HG03520 (cell line): ENCODE data around the gene DPP3.
A peak's percentile ranks its signal among the peaks of the same experiment; 100 is the strongest.
"Not testable (repeated sequence)": the region's sequence is repeated elsewhere in the genome, so short reads cannot be mapped to it uniquely, and the experiment has no call there.

Source experiments
- ATAC-seq: cut with Tn5 transposase; IDR thresholded peaks from one replicate; pipeline ENCODE4 v1.9.1; 2021; ENCODE audit warnings: mild to moderate bottlenecking, moderate library complexity; ENCODE audit not compliant: unreplicated experiment

DPP3 gene

GRCh38 chr11:66530927-66531709, 50.9 kb downstream of the DPP3 start:
- no peak for ATAC-seq

GRCh38 chr11:66531841-66532240, 51.6 kb downstream of the DPP3 start:
- no peak for ATAC-seq

GRCh38 chr11:66532784-66533183, 52.5 kb downstream of the DPP3 start:
- ATAC-seq = no peak

- ATAC-seq = no peak
These were observed 59.1 kb downstream of the DPP3 start for GRCh38 chr11:66539170-66539869.

- ATAC-seq = no peak
These were observed 59.6 kb downstream of the DPP3 start for GRCh38 chr11:66539870-66540213.

- ATAC-seq = not testable (repeated sequence)
These were observed 60.4 kb downstream of the DPP3 start for GRCh38 chr11:66540598-66540997.

GRCh38 chr11:66541892-66542291, 61.7 kb downstream of the DPP3 start:
- no peak for ATAC-seq

- ATAC-seq = no peak
These were observed 62.1 kb downstream of the DPP3 start for GRCh38 chr11:66542362-66542761.

- no peak for ATAC-seq
These were observed 63.3 kb downstream of the DPP3 start for GRCh38 chr11:66543263-66544107.

- not testable (repeated sequence) for ATAC-seq
These were observed 64.7 kb downstream of the DPP3 start for GRCh38 chr11:66544952-66545351.

GRCh38 chr11:66545701-66546367, 65.6 kb downstream of the DPP3 start, which contains the start of gene ZDHHC24:
ZDHHC24 (minus strand) TSS chr11:66546048; CDS start chr11:66546003, 45 bp downstream.
- peak; percentile 74 for ATAC-seq

GRCh38 chr11:66546368-66546965, 66.2 kb downstream of the DPP3 start, which contains the start of gene ACTN3:
ACTN3 (plus strand) TSS chr11:66546903; CDS start chr11:66546938, 35 bp downstream.
- no peak for ATAC-seq

- ATAC-seq = no peak
These were observed 66.9 kb downstream of the DPP3 start for GRCh38 chr11:66546966-66547661.

- no peak for ATAC-seq
These were observed 67.4 kb downstream of the DPP3 start for GRCh38 chr11:66547662-66548009.

GRCh38 chr11:66548041-66548440, 67.8 kb downstream of the DPP3 start:
- no peak for ATAC-seq

GRCh38 chr11:66548774-66549630, 68.8 kb downstream of the DPP3 start:
- no peak for ATAC-seq

GRCh38 chr11:66549696-66550095, 69.5 kb downstream of the DPP3 start:
- ATAC-seq = no peak

- ATAC-seq = no peak
These were observed 70.7 kb downstream of the DPP3 start for GRCh38 chr11:66550887-66551286.

- no peak for ATAC-seq
These were observed 74.4 kb downstream of the DPP3 start for GRCh38 chr11:66554602-66555001.
